Activated naive CD8-positive, alpha-beta T cell treated with anti-CD3 and anti-CD28 coated beads, Interleukin-2, amount 50 U/mL, for 24 hours (primary cell): ENCODE measurements around the gene NSL1.
A peak's percentile ranks its signal among the peaks of the same experiment; 100 is the strongest.
"Not testable (repeated sequence)": the region's sequence is repeated elsewhere in the genome, so short reads cannot be mapped to it uniquely, and the experiment has no call there.

ENCODE experiments used
- ATAC-seq: fragments of 150-1000 bp; cut with Tn5 transposase; one replicate; pipeline ENCODE4 v1.10.0; 2021
- DNase-seq: peaks from one replicate; pipeline ENCODE4 v3.0.0; 2021
- H3K27ac Mint-ChIP-seq: one replicate; pipeline ENCODE4 v1.8.0; 2021; ENCODE audit warnings: mild to moderate bottlenecking, mixed read lengths
- H3K27me3 Mint-ChIP-seq: one replicate; pipeline ENCODE4 v1.8.0; 2021; ENCODE audit warnings: mixed read lengths
- H3K36me3 Mint-ChIP-seq: one replicate; pipeline ENCODE4 v1.8.0; 2021; ENCODE audit warnings: low read depth, mixed read lengths
- H3K4me1 Mint-ChIP-seq: one replicate; pipeline ENCODE4 v1.8.0; 2021; ENCODE audit warnings: mixed read lengths
- H3K4me3 Mint-ChIP-seq: one replicate; pipeline ENCODE4 v1.8.0; 2021; ENCODE audit warnings: mild to moderate bottlenecking, moderate library complexity, mixed read lengths
- H3K9me3 Mint-ChIP-seq: one replicate; pipeline ENCODE4 v1.8.0; 2021; ENCODE audit warnings: mixed read lengths

NSL1 gene

GRCh38 chr1:212791676-212792395 is at the start of gene NSL1, which contains the start of gene TATDN3:
NSL1 (minus strand) TSS chr1:212791777; CDS start chr1:212791763, 14 bp downstream.
TATDN3 (plus strand) TSS chr1:212791894; CDS start chr1:212791922, 28 bp downstream.
- DNase-seq (peak; percentile 99), ATAC-seq (peak; percentile 95)
- H3K27me3 Mint-ChIP-seq, result no peaks in the 10 kb centered on the region
- peaks cover 17% of the 10 kb centered on the region for H3K36me3 Mint-ChIP-seq
- peak within 1 kb of the TSS; percentile 94 for H3K27ac Mint-ChIP-seq
- no peaks in the 10 kb centered on the region for H3K9me3 Mint-ChIP-seq
- H3K4me1 Mint-ChIP-seq, result peaks cover 36% of the 10 kb centered on the region
- H3K4me3 Mint-ChIP-seq, result peak within 1 kb of the TSS; percentile 97

GRCh38 chr1:212838145-212838544 is 46.6 kb upstream of the NSL1 start:
- Mint-ChIP-seq H3K9me3 (no peaks in the 10 kb centered on the region), H3K27me3 (no peaks in the 10 kb centered on the region), H3K27ac (no peak overlapping the region), H3K4me1 (peaks cover 4% of the 10 kb centered on the region), H3K4me3 (no peak overlapping the region), H3K36me3 (no peaks in the 10 kb centered on the region)
- ATAC-seq (no peak), DNase-seq (no peak)

- H3K4me3 Mint-ChIP-seq, H3K27me3 Mint-ChIP-seq, H3K27ac Mint-ChIP-seq, H3K4me1 Mint-ChIP-seq, H3K36me3 Mint-ChIP-seq, ATAC-seq, H3K9me3 Mint-ChIP-seq, DNase-seq: not testable (repeated sequence)
Observed at GRCh38 chr1:212833211-212834207, 41.9 kb upstream of the NSL1 start.

- Mint-ChIP-seq H3K27ac (no peak overlapping the region), H3K36me3 (peaks cover 10% of the 10 kb centered on the region), H3K4me3 (no peak overlapping the region), H3K27me3 (peaks cover 5% of the 10 kb centered on the region), H3K4me1 (peaks cover 2% of the 10 kb centered on the region), H3K9me3 (peaks cover 15% of the 10 kb centered on the region)
- ATAC-seq (no peak), DNase-seq (no peak)
Observed at GRCh38 chr1:212828395-212828794, 36.8 kb upstream of the NSL1 start.

- Mint-ChIP-seq H3K9me3 (peaks cover 15% of the 10 kb centered on the region), H3K36me3 (peaks cover 10% of the 10 kb centered on the region), H3K27me3 (peaks cover 5% of the 10 kb centered on the region), H3K4me1 (peaks cover 2% of the 10 kb centered on the region), H3K27ac (no peak overlapping the region), H3K4me3 (no peak overlapping the region)
- DNase-seq (no peak), ATAC-seq (no peak)
Observed at GRCh38 chr1:212827831-212828278, 36.3 kb upstream of the NSL1 start.

GRCh38 chr1:212827171-212827776 is 35.7 kb upstream of the NSL1 start:
- H3K9me3 Mint-ChIP-seq, result peaks cover 15% of the 10 kb centered on the region
- H3K27me3 Mint-ChIP-seq, result peaks cover 5% of the 10 kb centered on the region
- H3K4me3 Mint-ChIP-seq, result no peak overlapping the region
- ATAC-seq (no peak), DNase-seq (no peak)
- no peak overlapping the region for H3K27ac Mint-ChIP-seq
- peaks cover 10% of the 10 kb centered on the region for H3K36me3 Mint-ChIP-seq
- H3K4me1 Mint-ChIP-seq, result peaks cover 2% of the 10 kb centered on the region

- Mint-ChIP-seq H3K4me3 (no peak overlapping the region), H3K4me1 (no peaks in the 10 kb centered on the region), H3K9me3 (peaks cover 15% of the 10 kb centered on the region), H3K27me3 (peaks cover 2% of the 10 kb centered on the region), H3K27ac (no peak overlapping the region), H3K36me3 (peaks cover 10% of the 10 kb centered on the region)
- DNase-seq (no peak), ATAC-seq (no peak)
Observed at GRCh38 chr1:212825798-212826452, 34.3 kb upstream of the NSL1 start.

GRCh38 chr1:212824201-212824600 is 32.6 kb upstream of the NSL1 start:
- peaks cover 2% of the 10 kb centered on the region for H3K27me3 Mint-ChIP-seq

GRCh38 chr1:212822956-212823355 is 31.4 kb upstream of the NSL1 start:
- Mint-ChIP-seq H3K27ac (no peak overlapping the region), H3K36me3 (peaks cover 10% of the 10 kb centered on the region)

More at GRCh38 chr1:212824201-212824600, 32.6 kb upstream of the NSL1 start:
- H3K36me3 Mint-ChIP-seq, result peaks cover 10% of the 10 kb centered on the region
- peaks cover 15% of the 10 kb centered on the region for H3K9me3 Mint-ChIP-seq
- no peak for DNase-seq
- ATAC-seq, result no peak
- H3K27ac Mint-ChIP-seq, result no peak overlapping the region
- H3K4me1 Mint-ChIP-seq, result peaks cover 6% of the 10 kb centered on the region
- no peak overlapping the region for H3K4me3 Mint-ChIP-seq

GRCh38 chr1:212820969-212821368 is 29.4 kb upstream of the NSL1 start:
- Mint-ChIP-seq H3K4me3 (no peak overlapping the region), H3K36me3 (peaks cover 7% of the 10 kb centered on the region), H3K9me3 (peaks cover 11% of the 10 kb centered on the region), H3K27ac (no peak overlapping the region), H3K4me1 (peaks cover 6% of the 10 kb centered on the region), H3K27me3 (no peaks in the 10 kb centered on the region)
- ATAC-seq (no peak), DNase-seq (no peak)

More at GRCh38 chr1:212822956-212823355, 31.4 kb upstream of the NSL1 start:
- Mint-ChIP-seq H3K9me3 (peaks cover 15% of the 10 kb centered on the region), H3K27me3 (peaks cover 2% of the 10 kb centered on the region), H3K4me3 (no peak overlapping the region), H3K4me1 (peaks cover 6% of the 10 kb centered on the region)
- ATAC-seq (no peak), DNase-seq (no peak)

- peak overlapping the region; percentile 32 for H3K27ac Mint-ChIP-seq
- ATAC-seq (peak; percentile 72), DNase-seq (no peak)
- no peaks in the 10 kb centered on the region for H3K27me3 Mint-ChIP-seq
- H3K4me3 Mint-ChIP-seq, result peak overlapping the region; percentile 18
- H3K9me3 Mint-ChIP-seq, result peaks cover 3% of the 10 kb centered on the region
- peaks cover 6% of the 10 kb centered on the region for H3K4me1 Mint-ChIP-seq
- peaks cover 8% of the 10 kb centered on the region for H3K36me3 Mint-ChIP-seq
Observed at GRCh38 chr1:212819726-212820125, 28.1 kb upstream of the NSL1 start.

- H3K27me3 Mint-ChIP-seq, result no peaks in the 10 kb centered on the region
- no peaks in the 10 kb centered on the region for H3K9me3 Mint-ChIP-seq
- peaks cover 5% of the 10 kb centered on the region for H3K36me3 Mint-ChIP-seq
- DNase-seq (no peak), ATAC-seq (no peak)
- H3K27ac Mint-ChIP-seq, result no peak overlapping the region
- no peak overlapping the region for H3K4me3 Mint-ChIP-seq
- H3K4me1 Mint-ChIP-seq, result peaks cover 6% of the 10 kb centered on the region
Observed at GRCh38 chr1:212816567-212817278, 25.1 kb upstream of the NSL1 start.

GRCh38 chr1:212814537-212815334 is 23.2 kb upstream of the NSL1 start:
- no peaks in the 10 kb centered on the region for H3K27me3 Mint-ChIP-seq
- ATAC-seq (no peak), DNase-seq (no peak)
- H3K36me3 Mint-ChIP-seq, result peaks cover 5% of the 10 kb centered on the region
- H3K4me1 Mint-ChIP-seq, result peaks cover 3% of the 10 kb centered on the region
- H3K4me3 Mint-ChIP-seq, result no peak overlapping the region
- H3K27ac Mint-ChIP-seq, result no peak overlapping the region
- H3K9me3 Mint-ChIP-seq, result no peaks in the 10 kb centered on the region
